NT2/D1 (cell line): ENCODE results near the gene HNRNPK.

Experiments
- SUZ12 ChIP-seq: IDR thresholded peaks from 2 replicates; pipeline ENCODE4 v1.6.1; 2011; ENCODE audit not compliant: insufficient read length, insufficient read depth; ENCODE audit errors: extremely low read depth
- YY1 ChIP-seq: IDR thresholded peaks from 2 replicates; pipeline ENCODE4 v1.6.1; 2011; ENCODE audit not compliant: insufficient read length, insufficient read depth
- ZNF274 ChIP-seq: IDR thresholded peaks from 2 replicates; pipeline ENCODE4 v1.6.1; 2011; ENCODE audit warnings: mild to moderate bottlenecking, low read depth, low read length

DNA sequence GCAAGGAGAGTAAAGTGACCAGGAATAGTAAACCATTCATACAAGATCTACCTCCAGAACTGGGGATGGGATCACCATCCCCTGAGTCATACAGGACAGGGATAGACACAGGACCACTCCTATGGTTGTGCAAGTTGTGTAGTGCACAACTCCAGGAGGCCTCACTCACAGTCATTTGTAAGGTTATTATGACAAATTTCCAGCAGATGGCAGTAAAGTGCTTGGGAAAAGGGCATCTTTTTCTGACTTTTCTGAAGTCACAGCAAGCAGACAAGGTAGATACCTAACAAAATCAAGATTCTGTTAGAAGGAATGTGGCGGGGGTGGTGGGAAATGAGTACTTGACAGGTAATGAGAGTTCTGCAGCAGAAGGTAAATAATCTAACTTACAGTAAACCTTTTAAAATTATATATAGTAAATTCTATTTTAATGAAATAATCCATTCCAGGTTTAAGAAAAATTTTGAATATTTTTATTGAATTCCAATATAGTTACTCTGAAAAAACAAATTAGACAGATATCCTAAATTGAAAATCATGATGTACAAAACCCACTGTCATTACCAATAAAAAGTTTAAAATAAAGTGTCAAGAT, 42.1 kb downstream of the HNRNPK start:
- no peak for TF ChIP-seq YY1
- TF ChIP-seq ZNF274 = no peak
- TF ChIP-seq SUZ12 = no peak
